ENCODE data around the gene POLR1E. TPM values are rescaled to one million over a fixed set of nuclear protein-coding genes. Genes with fewer than 3 reads are reported as not detected.

The POLR1E gene
- total and polyA plus RNA-seq, 9 of the 15 experiments (the other 6 are each of a cell fraction or from before 2014, with no cell fraction given): 18.9 to 102 (median 74.4) TPM

- peaks cover 24% of the 10 kb centered on the region; the same call in 2 of the 3 replicates for H3K36me3 ChIP-seq (ENCODE audit: control insufficient read depth, insufficient read depth, low read length)
- no peaks in the 10 kb centered on the region for H3K27me3 ChIP-seq (ENCODE audit: control insufficient read depth in 2 of 2, insufficient read depth in 2 of 2, low read length in 2 of 2)
- no peak overlapping the region for H3K9ac ChIP-seq (ENCODE audit: insufficient read depth in 1 of 2, low read depth in 2 of 2, low read length in 2 of 2)
- DNase-seq (ENCODE audit: extremely low read depth in 1 of 4, low spot score in 3 of 4): no peak
- H3K4me1 ChIP-seq (replicated peaks in 1 of 2; ENCODE audit: control insufficient read depth in 2 of 2, insufficient read depth in 2 of 2, low read length in 2 of 2): no peaks in the 10 kb centered on the region
- 71% methylated on average over 5 of the region's 6 CpGs for WGBS (ENCODE audit: insufficient coverage, low coverage, missing lambda C conversion rate)
- H4K20me1 ChIP-seq (replicated peaks; ENCODE audit: control insufficient read depth, insufficient read depth, low read length): no peaks in the 10 kb centered on the region
- H3K4me2 ChIP-seq (ENCODE audit: insufficient read depth, low read length): no peak overlapping the region
- no peak for TF ChIP-seq ID3 (CRISPR knock-in tag; IDR thresholded peaks at IDR 0.05)
- peak; percentile 76; the same call in 1 of the 2 replicates for TF ChIP-seq ID3 (tag; IDR thresholded peaks at IDR 0.05)
- no peak for TF ChIP-seq RAD51 (IDR thresholded peaks at IDR 0.05; ENCODE audit: borderline replicate concordance, low read depth)
- no peak overlapping the region for H2AFZ ChIP-seq (ENCODE audit: low read depth, low read length)
- in situ Hi-C loops (cut with MboI): no loop called here
- no TSS peak for BruUV-seq (replicated peaks)
- H3K9me1 ChIP-seq (ENCODE audit: control insufficient read depth, insufficient read depth, low read length): no peaks in the 10 kb centered on the region
- no peak for ATAC-seq
- CTCF ChIA-PET (ENCODE audit: low intra/inter-chr PET ratio): no interaction called here
- H3K9me3 ChIP-seq (replicated peaks; ENCODE audit: control insufficient read depth, insufficient read depth, low read depth, low read length): no peaks in the 10 kb centered on the region
- POLR2A ChIA-PET: no interaction called here
- no peak overlapping the region for H3K4me3 ChIP-seq
- intact Hi-C loops (cut with micrococcal nuclease): no loop called here
- H3K27ac ChIP-seq (ENCODE audit: extremely low read depth, low read depth, low read length): no peak overlapping the region
- H3K79me2 ChIP-seq (ENCODE audit: control insufficient read depth, insufficient read depth, low read length): no peaks in the 10 kb centered on the region
- no peak for FAIRE-seq
These were observed 56.7 kb downstream of the POLR1E start for GRCh38 chr9:37542488-37542887.

GRCh38 chr9:37542895-37543294 is 57.1 kb downstream of the POLR1E start:
- no peaks in the 10 kb centered on the region for H3K79me2 ChIP-seq (ENCODE audit: control insufficient read depth, insufficient read depth, low read length)
- H3K4me3 ChIP-seq: no peak overlapping the region
- TF ChIP-seq ZNF445 (CRISPR knock-in tag; IDR thresholded peaks at IDR 0.05; ENCODE audit: low read depth) (no peak), PBX2 (CRISPR knock-in tag; IDR thresholded peaks at IDR 0.05; ENCODE audit: low read depth) (no peak), PBX2 (tag; conservative IDR thresholded peaks at IDR 0.05; ENCODE audit: low read depth) (no peak), GABPB2 (CRISPR knock-in tag; conservative IDR thresholded peaks at IDR 0.05) (no peak)
- POLR2A ChIA-PET: interaction anchor here (0.7 kb wide), 1 partner anchor 8 kb away, joined by 5 read pairs; no protein-coding TSS in a partner anchor
- no peaks in the 10 kb centered on the region for H4K20me1 ChIP-seq (replicated peaks; ENCODE audit: control insufficient read depth, insufficient read depth, low read length)
- BruUV-seq (replicated peaks): no TSS peak
- in situ Hi-C loops (cut with MboI) (no loop called here), intact Hi-C loops (cut with micrococcal nuclease) (no loop called here)
- H3K27me3 ChIP-seq (ENCODE audit: control insufficient read depth in 2 of 2, insufficient read depth in 2 of 2, low read length in 2 of 2): no peaks in the 10 kb centered on the region
- no peak overlapping the region for H3K27ac ChIP-seq (ENCODE audit: extremely low read depth, low read depth, low read length)
- H3K4me2 ChIP-seq (ENCODE audit: insufficient read depth, low read length): no peak overlapping the region
- peaks cover 20% of the 10 kb centered on the region; the same call in 2 of the 3 replicates for H3K36me3 ChIP-seq (ENCODE audit: control insufficient read depth, insufficient read depth, low read length)
- no peaks in the 10 kb centered on the region for H3K9me3 ChIP-seq (replicated peaks; ENCODE audit: control insufficient read depth, insufficient read depth, low read depth, low read length)
- H2AFZ ChIP-seq (ENCODE audit: low read depth, low read length): no peak overlapping the region
- ATAC-seq: peak; percentile 46; the same call in 1 of the 3 replicates
- H3K4me1 ChIP-seq (replicated peaks in 1 of 2; ENCODE audit: control insufficient read depth in 2 of 2, insufficient read depth in 2 of 2, low read length in 2 of 2): no peaks in the 10 kb centered on the region
- WGBS (ENCODE audit: insufficient coverage, low coverage, missing lambda C conversion rate): 12% methylated on average over 1 of the region's 1 CpG
- H3K9ac ChIP-seq (ENCODE audit: insufficient read depth in 1 of 2, low read depth in 2 of 2, low read length in 2 of 2): no peak overlapping the region
- CTCF ChIA-PET (ENCODE audit: low intra/inter-chr PET ratio): no interaction called here
- H3K9me1 ChIP-seq (ENCODE audit: control insufficient read depth, insufficient read depth, low read length): no peaks in the 10 kb centered on the region
- FAIRE-seq: no peak
- no peak for DNase-seq (ENCODE audit: extremely low read depth in 1 of 4, low spot score in 3 of 4)

All from K562 (cell line).